ENCODE data around the gene PDP2.

The PDP2 gene

DNA sequence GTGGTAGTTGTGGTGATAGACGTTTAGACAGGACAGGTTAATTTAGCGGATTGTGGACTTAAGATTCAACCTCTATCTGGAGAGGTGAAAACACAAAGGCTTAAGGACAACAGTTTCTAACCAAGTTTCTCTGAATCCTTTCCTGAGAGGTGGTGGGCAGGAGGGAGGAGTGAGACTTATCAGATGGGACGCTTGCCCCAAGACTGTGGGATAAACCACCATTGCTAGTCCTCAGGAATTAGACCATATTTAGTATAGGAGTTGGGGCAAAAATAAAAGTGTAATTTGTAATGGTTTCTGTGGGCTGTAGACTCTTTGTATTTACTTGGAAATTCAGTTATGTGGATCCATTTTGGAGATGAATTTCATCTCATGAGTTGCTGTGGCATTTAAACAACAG, 6.6 kb downstream of the PDP2 start:
- DNase-seq (ENCODE audit: extremely low spot score) = no peak
- TF ChIP-seq, protein P1, sequence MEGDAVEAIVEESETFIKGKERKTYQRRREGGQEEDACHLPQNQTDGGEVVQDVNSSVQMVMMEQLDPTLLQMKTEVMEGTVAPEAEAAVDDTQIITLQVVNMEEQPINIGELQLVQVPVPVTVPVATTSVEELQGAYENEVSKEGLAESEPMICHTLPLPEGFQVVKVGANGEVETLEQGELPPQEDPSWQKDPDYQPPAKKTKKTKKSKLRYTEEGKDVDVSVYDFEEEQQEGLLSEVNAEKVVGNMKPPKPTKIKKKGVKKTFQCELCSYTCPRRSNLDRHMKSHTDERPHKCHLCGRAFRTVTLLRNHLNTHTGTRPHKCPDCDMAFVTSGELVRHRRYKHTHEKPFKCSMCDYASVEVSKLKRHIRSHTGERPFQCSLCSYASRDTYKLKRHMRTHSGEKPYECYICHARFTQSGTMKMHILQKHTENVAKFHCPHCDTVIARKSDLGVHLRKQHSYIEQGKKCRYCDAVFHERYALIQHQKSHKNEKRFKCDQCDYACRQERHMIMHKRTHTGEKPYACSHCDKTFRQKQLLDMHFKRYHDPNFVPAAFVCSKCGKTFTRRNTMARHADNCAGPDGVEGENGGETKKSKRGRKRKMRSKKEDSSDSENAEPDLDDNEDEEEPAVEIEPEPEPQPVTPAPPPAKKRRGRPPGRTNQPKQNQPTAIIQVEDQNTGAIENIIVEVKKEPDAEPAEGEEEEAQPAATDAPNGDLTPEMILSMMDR (IDR thresholded peaks at IDR 0.05; ENCODE audit: control extremely low read depth, extremely low read depth, low read depth, missing control alignments) = no peak
- CTCF ChIA-PET = interaction anchor here (1.3 to 2.2 kb wide), 4 partner anchors 9 to 57 kb away, joined by 3 to 10 read pairs (median 4); partner anchors contain the start of gene NAE1
- POLR2A ChIA-PET = no interaction called here

DNA sequence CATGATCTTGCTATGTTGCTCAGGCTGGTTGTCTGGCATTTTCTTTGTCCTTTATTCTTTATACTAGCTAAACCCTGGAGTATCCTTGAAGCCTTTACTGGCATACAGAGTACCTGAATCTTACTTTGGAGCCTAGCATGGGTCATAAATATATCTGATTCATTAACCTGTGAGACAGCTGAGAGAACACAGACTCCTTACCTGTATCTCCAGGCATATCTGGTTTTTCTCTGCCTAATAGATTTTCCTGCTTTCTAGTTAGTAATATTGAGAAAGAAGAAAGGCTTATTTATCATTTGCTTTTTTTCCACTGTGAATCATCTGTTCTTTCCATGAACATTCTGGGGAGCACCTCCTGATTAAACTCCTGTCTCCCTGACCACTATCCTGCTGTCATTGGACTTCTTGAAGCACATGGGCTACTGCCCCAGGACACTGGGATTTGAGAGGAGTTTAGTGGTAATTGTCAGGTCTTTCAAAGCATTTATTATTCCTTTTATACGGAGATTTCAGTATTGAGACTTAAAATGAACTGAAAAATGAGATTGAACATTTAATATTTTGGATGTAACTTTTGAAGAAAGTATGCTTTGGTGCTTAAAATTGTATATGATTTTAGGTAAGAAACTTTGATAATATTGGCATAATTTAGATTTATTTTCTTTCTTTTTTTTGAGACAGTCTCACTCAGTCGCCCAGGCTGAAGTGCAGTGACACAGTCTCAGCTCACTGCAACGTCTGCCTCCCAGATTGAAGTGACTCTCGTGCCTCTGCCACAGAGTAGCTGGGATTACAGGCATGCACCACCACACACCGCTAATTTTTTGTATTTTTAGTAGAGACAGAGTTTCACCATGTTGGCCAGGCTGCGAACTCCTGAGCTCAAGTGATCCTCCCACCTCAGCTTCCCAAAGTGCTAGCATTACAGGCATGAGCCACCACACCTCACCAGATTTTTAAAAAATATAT, 8.6 kb downstream of the PDP2 start:
- TF ChIP-seq, protein P1 (IDR thresholded peaks at IDR 0.05; ENCODE audit: control extremely low read depth, extremely low read depth, low read depth, missing control alignments) = no peak
- ChIA-PET POLR2A (no interaction called here), CTCF (interaction anchor here (1.2 to 2.1 kb wide), 4 partner anchors 14 to 39 kb away, joined by 3 to 10 read pairs (median 4); no protein-coding TSS in a partner anchor)
- DNase-seq (ENCODE audit: extremely low spot score) = no peak

DNA sequence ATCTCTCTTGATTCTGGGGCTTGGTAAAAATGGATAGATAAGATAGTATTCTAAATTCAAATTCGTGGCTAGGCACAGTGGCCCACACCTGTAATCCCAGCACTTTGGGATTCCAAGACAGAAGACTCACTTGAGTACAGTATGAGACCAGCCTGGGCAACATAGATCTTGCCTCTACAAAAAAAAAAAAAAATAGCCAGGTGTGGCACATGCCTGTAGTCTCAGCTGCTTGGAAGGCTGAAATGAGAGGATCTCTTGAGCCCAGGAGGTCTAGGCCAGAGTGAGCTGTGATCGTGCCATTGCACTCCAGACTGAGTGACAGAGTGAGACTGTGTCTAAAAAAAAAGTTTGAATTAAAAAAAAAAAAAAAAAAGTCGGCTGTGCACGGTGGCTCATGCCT, 9.3 kb downstream of the PDP2 start:
- ChIA-PET POLR2A (no interaction called here), CTCF (interaction anchor here (1.2 to 2.1 kb wide), 4 partner anchors 15 to 38 kb away, joined by 3 to 10 read pairs (median 4); no protein-coding TSS in a partner anchor)
- TF ChIP-seq, protein P1 (IDR thresholded peaks at IDR 0.05; ENCODE audit: control extremely low read depth, extremely low read depth, low read depth, missing control alignments) = no peak
- DNase-seq (ENCODE audit: extremely low spot score) = no peak

DNA sequence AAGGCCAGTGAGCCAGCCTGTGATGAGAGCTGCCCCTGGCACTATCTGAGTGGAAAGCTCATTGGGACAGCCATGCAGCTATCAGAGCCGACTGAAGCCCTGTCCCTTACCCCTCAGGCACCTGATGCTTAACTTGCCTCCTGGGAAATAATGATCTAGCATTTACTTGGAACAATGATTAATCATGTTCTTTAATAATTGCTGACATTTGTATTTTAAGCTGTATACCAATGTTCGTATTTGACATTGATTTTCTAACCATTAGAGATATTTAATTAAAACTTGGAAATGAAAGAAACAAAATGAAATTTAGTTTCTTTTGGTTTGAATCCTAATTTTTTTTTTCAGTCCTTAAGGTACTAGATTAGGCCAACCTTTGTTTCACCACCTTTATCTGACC, 10.5 kb downstream of the PDP2 start:
- DNase-seq (ENCODE audit: extremely low spot score) = no peak
- CTCF ChIA-PET = interaction anchor here (0.7 to 2.9 kb wide), 6 partner anchors 18 to 282 kb away, joined by 3 to 10 read pairs (median 6); no protein-coding TSS in a partner anchor
- TF ChIP-seq, protein P1 (IDR thresholded peaks at IDR 0.05; ENCODE audit: control extremely low read depth, extremely low read depth, low read depth, missing control alignments) = no peak
- POLR2A ChIA-PET = interaction anchor here (0.6 kb wide), 1 partner anchor 949 kb away, joined by 3 read pairs; no protein-coding TSS in a partner anchor

DNA sequence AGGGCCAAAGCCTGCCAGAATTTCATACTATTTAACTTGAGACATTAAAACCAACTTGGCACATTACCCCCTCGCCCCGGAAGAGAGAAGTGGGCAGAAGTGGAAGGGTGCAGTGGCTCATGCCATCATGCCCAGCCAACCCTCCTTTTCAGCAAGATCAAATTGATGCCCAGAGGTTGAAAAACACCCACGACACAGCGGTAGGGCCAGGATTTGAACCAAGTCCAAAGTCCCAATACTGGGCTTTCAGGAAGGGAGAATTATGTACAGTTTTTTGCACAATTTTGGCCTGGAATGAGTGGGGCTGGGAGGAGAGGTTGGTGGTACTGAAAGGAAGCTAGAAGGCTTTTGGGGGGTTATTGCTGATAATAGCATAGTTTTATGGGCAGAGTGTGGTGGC, 11.0 kb downstream of the PDP2 start:
- DNase-seq (ENCODE audit: extremely low spot score) = no peak
- ChIA-PET POLR2A (interaction anchor here (0.5 to 1.1 kb wide), 2 partner anchors 12 to 34 kb away, joined by 3 to 5 read pairs; no protein-coding TSS in a partner anchor), CTCF (interaction anchor here (1.1 to 8.4 kb wide), 8 partner anchors 9 to 126 kb away, joined by 3 to 115 read pairs (median 7); partner anchors contain the start of gene RRAD)
- TF ChIP-seq, protein P1 (IDR thresholded peaks at IDR 0.05; ENCODE audit: control extremely low read depth, extremely low read depth, low read depth, missing control alignments) = no peak

DNA sequence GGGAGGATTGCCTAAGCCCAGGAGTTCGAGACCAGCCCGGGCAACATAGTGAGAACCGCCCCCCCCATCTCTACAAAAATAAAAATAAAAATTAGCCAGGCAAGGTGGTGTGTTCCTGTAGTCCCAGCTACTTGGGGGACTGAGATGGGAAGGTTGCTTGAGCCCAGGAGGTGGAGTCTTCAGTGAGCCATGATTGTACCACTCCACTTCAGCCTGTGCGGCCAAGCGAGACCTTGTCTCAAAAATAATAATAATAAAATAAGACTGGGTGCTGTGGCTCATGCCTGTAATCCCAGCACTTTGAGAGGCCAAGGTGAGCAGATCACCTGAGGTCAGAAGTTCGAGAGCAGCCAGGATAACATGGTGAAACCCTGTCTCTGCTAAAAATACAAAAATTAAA, 11.5 kb downstream of the PDP2 start:
- TF ChIP-seq, protein P1 (IDR thresholded peaks at IDR 0.05; ENCODE audit: control extremely low read depth, extremely low read depth, low read depth, missing control alignments) = no peak
- no peak for DNase-seq (ENCODE audit: extremely low spot score)
- POLR2A ChIA-PET = interaction anchor here (0.5 to 1.1 kb wide), 2 partner anchors 12 to 34 kb away, joined by 3 to 5 read pairs; no protein-coding TSS in a partner anchor
- CTCF ChIA-PET = interaction anchor here (1.1 to 8.4 kb wide), 6 partner anchors 9 to 126 kb away, joined by 3 to 115 read pairs (median 8); partner anchors contain the start of gene RRAD

Data from GM10248 (cell line).